Fibroblast of villous mesenchyme (primary cell): ENCODE measurements around the gene ADAMTSL5. TPM values are rescaled to one million over a fixed set of nuclear protein-coding genes. Genes with fewer than 3 reads are reported as not detected.

Experiments
- DNase-seq: peaks from one replicate; pipeline ENCODE4 v3.0.0-alpha.2; 2010; ENCODE audit warnings: low read depth
- H3K4me3 ChIP-seq: 2 replicates; pipeline ENCODE4 v1.5.1; 2011; ENCODE audit warnings: low read depth, mild to moderate bottlenecking, low read length
- CTCF ChIP-seq: IDR thresholded peaks from 2 replicates; pipeline ENCODE4 v1.5.1; 2012; ENCODE audit warnings: low read depth, mild to moderate bottlenecking, low read length; ENCODE audit not compliant: insufficient read depth
- total RNA-seq: library from RNA; depleted of rRNA; stranded (reverse); fragments of >200 nt; gene quantifications from 2 replicates; pipeline ENCODE4 v1.2.3, GENCODE V29; 2012

The ADAMTSL5 gene
- total RNA-seq, 1 donor: 6.9 TPM

- no peak for DNase-seq
- TF ChIP-seq CTCF: no peak
- no peak overlapping the region for H3K4me3 ChIP-seq
Measured at GRCh38 chr19:1527650-1528309, 15.0 kb upstream of the ADAMTSL5 start.

GRCh38 chr19:1526979-1527649 lies 14.3 kb upstream of the ADAMTSL5 start:
- no peak overlapping the region for H3K4me3 ChIP-seq
- TF ChIP-seq CTCF: no peak
- DNase-seq: no peak

GRCh38 chr19:1526066-1526778 lies 13.4 kb upstream of the ADAMTSL5 start:
- no peak overlapping the region for H3K4me3 ChIP-seq
- TF ChIP-seq CTCF: no peak
- no peak for DNase-seq

- no peak overlapping the region for H3K4me3 ChIP-seq
- TF ChIP-seq CTCF: no peak
- no peak for DNase-seq
Measured at GRCh38 chr19:1525343-1525742, 12.5 kb upstream of the ADAMTSL5 start.

GRCh38 chr19:1524972-1525325 lies 12.1 kb upstream of the ADAMTSL5 start:
- no peak for TF ChIP-seq CTCF
- no peak for DNase-seq
- H3K4me3 ChIP-seq: no peak overlapping the region

- no peak for DNase-seq
- no peak for TF ChIP-seq CTCF
- H3K4me3 ChIP-seq: no peak overlapping the region
Measured at GRCh38 chr19:1524287-1524971, 11.6 kb upstream of the ADAMTSL5 start.
